H1 (cell line): ENCODE data around the gene SERGEF. TPM values are rescaled to one million over a fixed set of nuclear protein-coding genes. Genes with fewer than 3 reads are reported as not detected.

Experiments used
- CTCF ChIA-PET: fragments of 300-600 bp; sonication (Branson Sonifier 250); formaldehyde crosslinking; loops from one replicate; lab custom pipeline; 2021; ENCODE audit not compliant: partially characterized antibody; lab: Charles Lee
- POLR2A ChIA-PET: fragments of 300-600 bp; sonication (Branson Sonifier 250); formaldehyde crosslinking; loops from one replicate; lab custom pipeline; 2021; ENCODE audit warnings: inconsistent platforms; ENCODE audit not compliant: partially characterized antibody; lab: Charles Lee
- DNase-seq, 2 experiments: peaks; one replicate each; pipeline versions ENCODE4 v3.0.0 to v3.0.0-alpha.2; 2010 to 2022; ENCODE audit warnings: low spot score in 2 of 2, low read depth in 1 of 2, mixed read lengths in 1 of 2
- FAIRE-seq: peaks from 2 replicates; lab custom pipeline; 2011; peaks lifted over from hg19 to GRCh38; lab: Jason Lieb, UNC
- H2AFZ ChIP-seq: 2 replicates; pipeline ENCODE4 v1.8.1; 2012; ENCODE audit warnings: low read length, inconsistent platforms
- H2AK5ac ChIP-seq: 2 replicates; pipeline ENCODE4 v1.6.1; 2013; ENCODE audit warnings: low read depth, low read length
- H2BK120ac ChIP-seq: replicated peaks from 2 replicates; pipeline ENCODE3; 2013; ENCODE audit warnings: low read depth, low read length, inconsistent platforms
- H2BK12ac ChIP-seq: 2 replicates; pipeline ENCODE4 v1.6.1; 2013; ENCODE audit warnings: low read depth, low read length
- H2BK15ac ChIP-seq: 2 replicates; pipeline ENCODE4 v1.6.1; 2013; ENCODE audit warnings: low read length
- H2BK20ac ChIP-seq: 2 replicates; pipeline ENCODE4 v1.6.1; 2013; ENCODE audit warnings: low read length
- H2BK5ac ChIP-seq: 2 replicates; pipeline ENCODE4 v1.6.1; 2013; ENCODE audit warnings: low read depth, low read length
- H3K14ac ChIP-seq: 2 replicates; pipeline ENCODE4 v1.6.1; 2013; ENCODE audit warnings: inconsistent platforms; ENCODE audit not compliant: insufficient read length
- H3K18ac ChIP-seq: 2 replicates; pipeline ENCODE4 v1.6.1; 2013; ENCODE audit warnings: low read length; ENCODE audit errors: extremely low read depth
- H3K23ac ChIP-seq: 2 replicates; pipeline ENCODE4 v1.6.1; 2013; ENCODE audit warnings: inconsistent platforms; ENCODE audit not compliant: insufficient read length
- H3K23me2 ChIP-seq: 2 replicates; pipeline ENCODE4 v1.6.1; 2013; ENCODE audit warnings: low read depth, low read length
- H3K27ac ChIP-seq: 2 replicates; pipeline ENCODE4 v1.6.1; 2011; ENCODE audit warnings: low read depth, low read length, inconsistent platforms
- H3K27me3 ChIP-seq, 4 experiments: replicated peaks in 1 of 4; 1 replicate in 1 of 4; 2 replicates in 3 of 4; pipeline versions ENCODE4 v1.6.1 to v1.8.1; 2011 to 2013; ENCODE audit warnings: low read length in 3 of 4, mild to moderate bottlenecking in 3 of 4, inconsistent platforms in 2 of 4, mixed read lengths in 2 of 4, moderate library complexity in 1 of 4; ENCODE audit not compliant: control insufficient read depth in 3 of 4, insufficient read depth in 3 of 4; ENCODE audit errors: extremely low read depth in 1 of 4
- H3K36me3 ChIP-seq, 4 experiments: 2 replicates each; pipeline versions ENCODE4 v1.6.1 to v1.8.1; 2011 to 2013; ENCODE audit warnings: mild to moderate bottlenecking in 4 of 4, low read length in 3 of 4, moderate library complexity in 2 of 4, control low read depth in 1 of 4, inconsistent platforms in 1 of 4; ENCODE audit not compliant: insufficient read depth in 4 of 4, control insufficient read depth in 2 of 4
- H3K4ac ChIP-seq: replicated peaks from 2 replicates; pipeline ENCODE3; 2013; ENCODE audit warnings: low read length, low read depth, mixed read lengths, inconsistent platforms; ENCODE audit not compliant: insufficient read length
- H3K4me1 ChIP-seq, 4 experiments: replicated peaks in 1 of 4; 1 replicate in 1 of 4; 2 replicates in 3 of 4; pipeline versions ENCODE4 v1.6.1 to v1.8.1; 2011 to 2013; ENCODE audit warnings: low read length in 3 of 4, inconsistent platforms in 2 of 4, mixed read lengths in 1 of 4; ENCODE audit not compliant: insufficient read depth in 4 of 4, control insufficient read depth in 3 of 4
- H3K4me2 ChIP-seq, 2 experiments: 2 replicates each; pipeline versions ENCODE4 v1.6.1 to v1.8.1; 2011 to 2013; ENCODE audit warnings: low read depth in 2 of 2, low read length in 2 of 2, control low read depth in 1 of 2, inconsistent platforms in 1 of 2, mild to moderate bottlenecking in 1 of 2; ENCODE audit not compliant: insufficient read depth in 1 of 2
- H3K4me3 ChIP-seq, 4 experiments: fragments of 200-600, 300-600 bp in 1 of 4; sonication (generic), shearing (Covaris generic), sonication (Bioruptor Twin) in 1 of 4; 2 replicates each; pipeline versions ENCODE4 v1.5.1 to v1.8.1; 2011 to 2016; ENCODE audit warnings: low read length in 4 of 4, low read depth in 3 of 4, control low read depth in 2 of 4, inconsistent platforms in 2 of 4, mild to moderate bottlenecking in 2 of 4, mixed read lengths in 1 of 4, moderate library complexity in 1 of 4; ENCODE audit not compliant: insufficient read depth in 2 of 4; ENCODE audit errors: extremely low read depth in 1 of 4
- H3K56ac ChIP-seq: replicated peaks from 2 replicates; pipeline ENCODE3; 2013; ENCODE audit warnings: low read depth, mild to moderate bottlenecking, mixed read lengths, low read length, inconsistent platforms; ENCODE audit not compliant: insufficient read length
- H3K79me1 ChIP-seq: 2 replicates; pipeline ENCODE4 v1.6.1; 2013; ENCODE audit warnings: low read depth, low read length, control low read depth
- H3K79me2 ChIP-seq, 2 experiments: 2 replicates each; pipeline versions ENCODE4 v1.6.1 to v1.8.1; 2012 to 2013; ENCODE audit warnings: low read length in 2 of 2, mild to moderate bottlenecking in 2 of 2, inconsistent platforms in 1 of 2; ENCODE audit not compliant: insufficient read depth in 2 of 2, control insufficient read depth in 1 of 2
- H3K9ac ChIP-seq, 4 experiments: replicated peaks in 1 of 4; 1 replicate in 1 of 4; 2 replicates in 3 of 4; pipeline versions ENCODE4 v1.6.1 to v1.8.1; 2011 to 2013; ENCODE audit warnings: low read depth in 3 of 4, low read length in 3 of 4, control low read depth in 2 of 4, mild to moderate bottlenecking in 2 of 4, moderate library complexity in 2 of 4, inconsistent platforms in 1 of 4; ENCODE audit errors: extremely low read depth in 1 of 4
- H3K9me3 ChIP-seq, 2 experiments: 2 replicates each; pipeline versions ENCODE4 v1.6.1 to v1.8.1; 2012 to 2013; ENCODE audit warnings: mild to moderate bottlenecking in 2 of 2, moderate library complexity in 2 of 2, control low read depth in 1 of 2, inconsistent platforms in 1 of 2, low read depth in 1 of 2, low read length in 1 of 2, mixed read lengths in 1 of 2; ENCODE audit not compliant: insufficient read depth in 2 of 2
- H4K20me1 ChIP-seq, 2 experiments: replicated peaks in 1 of 2; 2 replicates each; pipeline versions ENCODE3 to v1.8.1; 2011 to 2013; ENCODE audit warnings: inconsistent platforms in 2 of 2, low read length in 2 of 2, mild to moderate bottlenecking in 1 of 2; ENCODE audit not compliant: insufficient read depth in 2 of 2, control insufficient read depth in 1 of 2
- H4K5ac ChIP-seq: 2 replicates; pipeline ENCODE4 v1.6.1; 2013; ENCODE audit warnings: low read length, low read depth, mixed read lengths, inconsistent platforms; ENCODE audit not compliant: insufficient read length
- H4K8ac ChIP-seq: 2 replicates; pipeline ENCODE4 v1.8.0; 2013; ENCODE audit warnings: mild to moderate bottlenecking, moderate library complexity, low read length, inconsistent platforms; ENCODE audit not compliant: insufficient read depth; ENCODE audit errors: extremely low read depth
- H4K91ac ChIP-seq: replicated peaks from 2 replicates; pipeline ENCODE3; 2013; ENCODE audit warnings: low read length, mixed read lengths, inconsistent platforms; ENCODE audit not compliant: insufficient read length
- BACH1 ChIP-seq: IDR thresholded peaks from 2 replicates; pipeline ENCODE4 v1.6.1; 2012; ENCODE audit warnings: low read length, improper control_type of control experiment
- BRCA1 ChIP-seq: IDR thresholded peaks from 2 replicates; pipeline ENCODE4 v1.6.1; 2012; ENCODE audit warnings: low read depth, low read length, improper control_type of control experiment
- CBX8 ChIP-seq: fragments of 300-800, 300-1000 bp; sonication (generic); IDR thresholded peaks from 2 replicates; pipeline ENCODE4 v1.7.1; 2016; ENCODE audit warnings: low read depth, low read length, borderline replicate concordance
- CEBPB ChIP-seq: IDR thresholded peaks from 2 replicates; pipeline ENCODE4 v1.6.1; 2012; ENCODE audit warnings: low read depth, low read length
- CHD2 ChIP-seq: IDR thresholded peaks from 2 replicates; pipeline ENCODE4 v1.6.1; 2012; ENCODE audit warnings: low read length, improper control_type of control experiment
- EZH2 ChIP-seq: fragments of 200-600 bp; sonication (generic); IDR thresholded peaks from 2 replicates; pipeline ENCODE4 v1.7.1; 2012; ENCODE audit warnings: low read depth, mild to moderate bottlenecking, moderate library complexity, low read length, inconsistent platforms; ENCODE audit not compliant: severe bottlenecking
- HDAC2 ChIP-seq, 2 experiments: fragments of 300-600 bp in 1 of 2; sonication (generic) in 1 of 2; IDR thresholded peaks; 2 replicates each; pipeline ENCODE4 v1.6.1; 2011 to 2012; ENCODE audit warnings: low read depth in 2 of 2, low read length in 2 of 2, mild to moderate bottlenecking in 2 of 2, moderate library complexity in 2 of 2, borderline replicate concordance in 1 of 2, inconsistent platforms in 1 of 2
- HDAC6 ChIP-seq: IDR thresholded peaks from one replicate; pipeline ENCODE4 v1.7.1; 2012; ENCODE audit warnings: low read depth, mild to moderate bottlenecking, inconsistent platforms, low read length, moderate library complexity
- JUN ChIP-seq: IDR thresholded peaks from 2 replicates; pipeline ENCODE4 v1.6.1; 2011; ENCODE audit warnings: low read depth, mild to moderate bottlenecking, improper control_type of control experiment, low read length
- KDM4A ChIP-seq: IDR thresholded peaks from one replicate; pipeline ENCODE4 v1.7.1; 2012; ENCODE audit warnings: low read depth, mild to moderate bottlenecking, moderate library complexity, low read length, inconsistent platforms; ENCODE audit not compliant: severe bottlenecking
- MAX ChIP-seq: IDR thresholded peaks from 2 replicates; pipeline ENCODE4 v1.6.1; 2012; ENCODE audit warnings: inconsistent platforms
- NANOG ChIP-seq: IDR thresholded peaks from 2 replicates; pipeline ENCODE4 v1.6.1; 2011; ENCODE audit warnings: low read length, low read depth, mild to moderate bottlenecking, inconsistent platforms; ENCODE audit not compliant: insufficient read depth, poor library complexity, severe bottlenecking
- RXRA ChIP-seq: IDR thresholded peaks from 2 replicates; pipeline ENCODE4 v1.6.1; 2011; ENCODE audit warnings: low read depth, mild to moderate bottlenecking, low read length, moderate library complexity; ENCODE audit not compliant: insufficient read depth
- SP1 ChIP-seq: IDR thresholded peaks from 2 replicates; pipeline ENCODE4 v1.6.1; 2011; ENCODE audit warnings: low read depth, low read length
- SUZ12 ChIP-seq: fragments of 200-600 bp; sonication (generic); IDR thresholded peaks from 2 replicates; pipeline ENCODE4 v1.6.1; 2012; ENCODE audit warnings: mild to moderate bottlenecking, inconsistent platforms, low read length, moderate library complexity, mixed read lengths
- WGBS, 2 experiments: shearing (Covaris generic) in 1 of 2; methylation state at CpG; one replicate each; pipeline versions ENCODE4 v1.1.6 to v1.1.7; 2013 to 2015; ENCODE audit warnings: low lambda C conversion rate in 2 of 2, mixed read lengths in 2 of 2, inconsistent platforms in 1 of 2, low coverage in 1 of 2, missing lambda C conversion rate in 1 of 2; ENCODE audit not compliant: insufficient replicate concordance in 2 of 2, insufficient coverage in 1 of 2, insufficient read length in 1 of 2; ENCODE audit errors: extremely low coverage in 1 of 2, missing lambda C conversion rate in 1 of 2; 5-methylcytosine and 5-hydroxymethylcytosine counted together
- polyA plus RNA-seq, 7 experiments: library from polyadenylated mRNA; depleted of rRNA in 3 of 7; stranded (reverse) in 5 of 7; unstranded in 2 of 7; fragments of >200 nt in 5 of 7; fragments of 200-250 nt in 2 of 7; gene quantifications; 1 replicate in 5 of 7; 2 replicates in 1 of 7; 4 replicates in 1 of 7; pipeline versions ENCODE4 v1.2.1 to v1.2.3, GENCODE V29; 2011 to 2013; ENCODE audit warnings: missing spikeins in 2 of 7, mixed read lengths in 2 of 7
- total RNA-seq: library from RNA; stranded (reverse); fragmentation: NEBNext Ultra II Directional; extraction: Animal tissue kit (Norgen Biotek cat#: 25700); gene quantifications from 2 replicates; pipeline ENCODE4 v1.2.1, GENCODE V29; 2021

SERGEF gene
- total and polyA plus RNA-seq, 2 of the 8 experiments (the other 6 are each of a cell fraction or from before 2014, with no cell fraction given) = 16.6 to 28.8 TPM

DNA sequence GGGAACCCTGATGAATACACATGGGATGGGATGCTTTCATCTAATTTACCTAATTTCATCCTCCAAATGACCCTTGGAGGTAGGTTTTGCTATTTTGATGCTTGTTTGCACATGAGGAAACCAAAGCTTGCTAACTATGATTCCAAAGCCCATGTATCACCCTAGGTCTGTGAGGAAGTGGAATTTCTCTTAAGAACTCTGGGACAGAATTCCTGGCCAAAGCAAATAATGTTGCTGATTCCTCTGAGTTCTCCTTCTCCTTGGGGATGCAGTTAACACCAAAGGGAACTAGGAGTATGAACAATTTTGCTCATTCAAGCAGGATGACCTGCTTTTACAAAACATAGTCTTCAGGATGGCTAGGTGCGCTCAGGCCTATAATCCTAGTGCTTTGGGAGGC lies 198.3 kb downstream of the SERGEF start:
- Histone ChIP-seq H3K36me3 (no peaks in the 10 kb centered on the region), H4K91ac (no peak overlapping the region), H3K56ac (no peak overlapping the region), H3K79me1 (no peaks in the 10 kb centered on the region), H4K8ac (no peak overlapping the region), H2BK15ac (no peak overlapping the region), H2BK120ac (no peak overlapping the region), H4K20me1 (no peaks in the 10 kb centered on the region), H3K27me3 (no peaks in the 10 kb centered on the region; a peak in 1 of 7 replicates), H2BK12ac (no peak overlapping the region), H3K4ac (no peak overlapping the region), H3K18ac (no peak overlapping the region), H3K9ac (no peak overlapping the region), H3K4me2 (no peak overlapping the region), H4K5ac (no peak overlapping the region), H3K9me3 (no peaks in the 10 kb centered on the region), H3K27ac (no peak overlapping the region), H2AFZ (no peak overlapping the region), H3K14ac (no peak overlapping the region), H3K23ac (no peak overlapping the region), H3K23me2 (no peaks in the 10 kb centered on the region), H2BK20ac (no peak overlapping the region), H2BK5ac (no peak overlapping the region), H3K4me1 (no peaks in the 10 kb centered on the region), H3K4me3 (no peak overlapping the region), H2AK5ac (no peak overlapping the region), H3K79me2 (no peaks in the 10 kb centered on the region)
- no peak for FAIRE-seq
- 94% methylated on average over 1 of the region's 1 CpG; no CpG with 5 or more reads in 1 of the 2 experiments for WGBS, 2 experiments
- DNase-seq = no peak
- POLR2A ChIA-PET = no interaction called here
- CTCF ChIA-PET = interaction anchor here (1.1 to 10.9 kb wide), 4 partner anchors 9 to 286 kb away, joined by 3 to 79 read pairs (median 5); no protein-coding TSS in a partner anchor
- TF ChIP-seq NANOG = no peak
- TF ChIP-seq SP1 = no peak
- no peak for TF ChIP-seq BRCA1
- TF ChIP-seq MAX = no peak
- TF ChIP-seq CEBPB = no peak
- no peak for TF ChIP-seq HDAC2 (IDR thresholded peaks at IDR 0.05; ENCODE audit: borderline replicate concordance in 1 of 2, low read depth in 2 of 2, low read length in 2 of 2)
- TF ChIP-seq JUN = no peak
- TF ChIP-seq CHD2 = no peak
- no peak for TF ChIP-seq KDM4A
- no peak for TF ChIP-seq SUZ12
- no peak for TF ChIP-seq RXRA
- TF ChIP-seq HDAC6 = no peak
- no peak for TF ChIP-seq BACH1
- TF ChIP-seq CBX8 = no peak
- TF ChIP-seq EZH2 = no peak
